SHP77 (cell line): Measurements from ENCODE around the gene SMAD6.

ENCODE experiments used
- DNase-seq, 2 experiments: peaks; one replicate each; lab custom pipeline; 2025; lab: John Stamatoyannopoulos, UW

SMAD6 gene

GRCh38 chr15:66775127-66776105, 73.4 kb downstream of the SMAD6 start:
- DNase-seq, result no peak

- DNase-seq, result no peak
These were observed 75.0 kb downstream of the SMAD6 start for GRCh38 chr15:66777054-66777453.

DNA sequence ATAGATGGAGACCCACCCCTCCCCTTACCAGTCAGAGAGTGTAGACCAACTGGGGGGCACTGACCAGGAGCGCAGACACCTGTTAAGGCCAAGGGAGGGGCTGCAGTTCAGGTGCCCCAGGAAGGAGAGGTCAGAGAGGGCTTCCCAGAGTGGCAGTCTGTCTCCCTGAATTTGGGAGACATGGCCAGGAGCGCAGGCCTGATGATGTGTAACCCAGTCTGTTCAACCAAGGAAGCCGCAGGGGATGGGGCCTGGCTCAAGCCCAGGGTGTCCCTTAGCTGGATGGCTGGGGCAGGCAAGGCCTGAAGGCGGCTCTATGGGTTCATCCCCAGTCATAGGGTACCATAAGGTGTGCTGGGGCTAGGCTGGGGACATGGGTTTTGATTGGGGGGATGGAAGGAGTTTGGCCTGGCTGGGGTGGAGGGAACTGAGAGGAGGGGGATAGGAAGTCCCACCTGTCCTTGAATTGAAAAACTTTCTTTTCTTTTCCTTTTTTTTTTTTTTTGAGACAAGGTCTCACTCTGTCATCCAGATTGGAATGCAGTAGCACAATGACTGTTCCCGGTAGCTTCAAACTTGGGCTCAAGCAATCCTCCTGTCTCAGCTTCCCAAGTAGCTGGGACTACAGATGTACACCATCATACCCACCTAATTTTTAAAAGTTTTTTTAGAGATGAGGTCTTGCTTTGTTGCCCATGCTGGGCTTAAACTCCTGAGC, 75.7 kb downstream of the SMAD6 start:
- DNase-seq, result no peak

DNA sequence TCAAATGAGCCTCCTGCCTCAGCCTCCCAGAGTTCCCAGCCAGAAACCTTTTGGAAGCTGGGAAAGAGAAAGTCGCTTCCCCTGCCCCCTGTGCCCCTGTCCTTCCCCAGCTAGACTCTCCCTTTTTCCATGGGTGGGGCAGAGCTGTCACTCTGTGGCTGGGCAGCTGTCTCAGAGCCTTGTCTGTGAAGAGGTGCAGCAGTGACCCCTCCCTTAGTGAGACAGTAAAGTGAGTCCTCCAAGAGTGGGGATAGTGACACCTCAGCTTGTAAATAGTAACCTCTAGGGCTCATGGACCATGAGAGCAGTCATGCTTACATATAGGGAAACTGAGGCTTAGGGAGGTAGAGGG, 76.3 kb downstream of the SMAD6 start:
- DNase-seq, result no peak

DNA sequence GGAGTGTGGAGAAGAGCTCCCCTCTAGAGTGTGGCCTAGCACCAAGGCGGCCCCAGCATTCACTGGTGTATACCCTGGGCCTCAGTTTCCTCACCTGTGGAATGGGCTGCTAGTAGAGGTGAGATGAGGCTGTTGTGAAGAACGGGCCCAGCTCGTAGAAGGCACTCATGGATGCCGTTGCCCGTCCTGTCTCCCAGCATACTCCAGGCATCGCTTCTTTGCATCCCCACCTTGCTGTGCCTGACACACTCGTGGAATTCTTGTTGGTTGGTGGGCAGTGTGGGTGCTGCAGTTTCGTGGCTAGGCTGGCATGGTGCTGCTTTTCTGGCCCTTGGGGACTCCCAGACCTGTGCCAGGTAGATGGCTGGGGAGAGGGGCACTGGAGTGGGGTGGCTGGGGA, 76.7 kb downstream of the SMAD6 start:
- no peak for DNase-seq

GRCh38 chr15:66779331-66780009, 77.4 kb downstream of the SMAD6 start:
- DNase-seq, result no peak

DNA sequence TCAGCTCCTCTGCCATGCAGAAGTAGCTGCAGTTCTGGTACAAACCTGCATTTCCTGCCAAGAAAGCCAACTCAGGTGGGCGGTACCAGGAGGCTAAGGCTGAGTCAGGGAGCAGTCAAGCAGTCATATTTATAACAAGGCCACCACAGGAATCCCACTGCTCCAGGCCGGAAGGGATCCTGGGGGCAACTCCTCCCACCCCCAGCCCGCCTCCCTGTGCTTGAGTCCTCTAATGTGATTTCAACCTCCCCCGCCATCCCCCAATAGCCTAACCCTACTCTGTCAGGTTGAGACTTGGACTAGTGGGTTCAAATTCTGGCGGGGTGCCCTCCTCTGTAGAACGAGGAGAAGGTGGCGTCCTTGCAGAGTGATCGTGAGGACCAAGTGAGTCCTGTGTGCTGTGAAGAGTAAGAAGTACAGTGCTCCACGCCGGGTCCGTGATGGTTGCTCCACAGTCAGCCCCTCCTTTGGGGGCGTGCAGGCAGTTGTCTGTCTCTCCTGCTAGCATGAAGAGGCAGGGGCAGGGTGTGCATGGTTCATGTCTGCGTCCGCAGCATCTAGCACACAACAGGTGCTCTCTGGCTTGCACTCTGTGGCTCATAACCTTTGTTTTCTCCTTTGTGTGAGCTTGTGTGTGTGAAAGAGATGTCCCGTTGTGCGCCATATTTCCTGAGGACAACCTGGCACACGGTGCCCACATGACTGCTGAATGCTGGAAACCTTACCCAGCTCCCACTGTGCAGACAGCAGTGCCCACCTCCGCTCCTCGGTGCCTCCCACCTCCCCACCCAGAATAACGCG, 78.3 kb downstream of the SMAD6 start:
- no peak for DNase-seq

DNA sequence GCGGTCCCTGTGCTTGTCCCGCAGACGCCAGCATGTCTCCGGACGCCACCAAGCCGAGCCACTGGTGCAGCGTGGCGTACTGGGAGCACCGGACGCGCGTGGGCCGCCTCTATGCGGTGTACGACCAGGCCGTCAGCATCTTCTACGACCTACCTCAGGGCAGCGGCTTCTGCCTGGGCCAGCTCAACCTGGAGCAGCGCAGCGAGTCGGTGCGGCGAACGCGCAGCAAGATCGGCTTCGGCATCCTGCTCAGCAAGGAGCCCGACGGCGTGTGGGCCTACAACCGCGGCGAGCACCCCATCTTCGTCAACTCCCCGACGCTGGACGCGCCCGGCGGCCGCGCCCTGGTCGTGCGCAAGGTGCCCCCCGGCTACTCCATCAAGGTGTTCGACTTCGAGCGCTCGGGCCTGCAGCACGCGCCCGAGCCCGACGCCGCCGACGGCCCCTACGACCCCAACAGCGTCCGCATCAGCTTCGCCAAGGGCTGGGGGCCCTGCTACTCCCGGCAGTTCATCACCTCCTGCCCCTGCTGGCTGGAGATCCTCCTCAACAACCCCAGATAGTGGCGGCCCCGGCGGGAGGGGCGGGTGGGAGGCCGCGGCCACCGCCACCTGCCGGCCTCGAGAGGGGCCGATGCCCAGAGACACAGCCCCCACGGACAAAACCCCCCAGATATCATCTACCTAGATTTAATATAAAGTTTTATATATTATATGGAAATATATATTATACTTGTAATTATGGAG, 79.1 kb downstream of the SMAD6 start:
- no peak for DNase-seq

GRCh38 chr15:66782785-66783184, 80.7 kb downstream of the SMAD6 start:
- no peak for DNase-seq

DNA sequence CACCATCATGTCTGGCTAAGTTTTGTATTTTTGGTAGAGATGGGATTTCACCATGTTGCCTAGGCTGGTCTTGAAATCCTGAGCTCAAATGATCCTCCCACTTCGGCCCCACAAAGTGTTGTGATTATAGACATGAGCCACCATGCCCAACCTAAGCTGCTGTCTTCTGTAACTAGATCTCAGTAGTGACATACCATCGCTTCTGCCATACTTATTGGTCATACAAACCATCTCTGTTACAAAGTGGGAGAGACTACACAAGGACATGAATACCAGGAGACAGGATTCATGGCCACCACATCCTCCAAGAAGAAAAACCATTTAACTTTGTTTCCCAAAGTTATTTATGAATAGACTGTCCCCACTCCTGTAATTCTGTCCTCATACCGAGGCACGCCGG, 81.3 kb downstream of the SMAD6 start:
- DNase-seq, result no peak

- DNase-seq, result no peak
These were observed 81.7 kb downstream of the SMAD6 start for GRCh38 chr15:66783725-66784124.

GRCh38 chr15:66784174-66784573, 82.1 kb downstream of the SMAD6 start:
- DNase-seq, result no peak

- DNase-seq, result no peak
These were observed 83.6 kb downstream of the SMAD6 start for GRCh38 chr15:66785637-66786036.

DNA sequence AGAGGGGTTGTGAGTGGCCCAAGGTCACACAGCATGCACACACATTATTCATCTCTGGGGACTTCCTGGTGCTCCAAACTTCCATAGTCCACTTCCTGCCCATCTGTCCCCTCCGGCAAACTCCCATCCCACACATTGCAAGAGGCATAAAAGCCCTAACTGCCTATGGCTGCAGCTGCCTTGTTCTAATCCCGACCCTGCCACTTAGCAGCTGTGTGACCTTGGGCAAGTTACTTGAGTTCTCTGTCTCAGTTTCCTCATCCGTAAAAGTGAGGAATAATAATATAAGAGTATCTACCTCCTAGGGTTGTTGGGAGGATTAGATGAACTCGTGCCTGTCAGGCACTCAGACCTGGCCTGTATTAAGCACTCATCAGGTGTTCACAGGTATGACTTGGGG, 84.2 kb downstream of the SMAD6 start:
- DNase-seq, result no peak

GRCh38 chr15:66786708-66787488, 84.9 kb downstream of the SMAD6 start:
- no peak for DNase-seq

- DNase-seq, result no peak
These were observed 85.4 kb downstream of the SMAD6 start for GRCh38 chr15:66787489-66787871.

DNA sequence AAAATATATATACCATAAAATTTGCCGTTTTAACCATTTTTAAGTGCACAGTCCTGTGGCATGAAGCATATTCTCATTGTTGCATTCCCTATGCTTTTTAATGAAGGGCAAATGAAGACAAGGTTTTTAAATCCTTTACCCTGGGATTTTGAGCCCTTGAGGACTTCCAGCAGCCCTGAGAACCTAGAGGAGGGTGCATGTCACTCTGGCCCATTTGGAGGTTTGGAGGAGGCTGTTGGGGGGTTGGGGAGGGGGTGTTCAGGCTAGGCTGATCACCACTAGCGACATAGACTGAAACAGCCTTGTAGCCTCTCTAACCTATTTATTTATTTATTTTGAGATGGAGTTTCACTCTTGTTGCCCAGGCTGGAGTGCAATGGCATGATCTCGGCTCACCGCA, 86.0 kb downstream of the SMAD6 start:
- no peak for DNase-seq

GRCh38 chr15:66789029-66790025, 87.3 kb downstream of the SMAD6 start:
- DNase-seq, result peak in 1 of 2 experiments; percentile 6

DNA sequence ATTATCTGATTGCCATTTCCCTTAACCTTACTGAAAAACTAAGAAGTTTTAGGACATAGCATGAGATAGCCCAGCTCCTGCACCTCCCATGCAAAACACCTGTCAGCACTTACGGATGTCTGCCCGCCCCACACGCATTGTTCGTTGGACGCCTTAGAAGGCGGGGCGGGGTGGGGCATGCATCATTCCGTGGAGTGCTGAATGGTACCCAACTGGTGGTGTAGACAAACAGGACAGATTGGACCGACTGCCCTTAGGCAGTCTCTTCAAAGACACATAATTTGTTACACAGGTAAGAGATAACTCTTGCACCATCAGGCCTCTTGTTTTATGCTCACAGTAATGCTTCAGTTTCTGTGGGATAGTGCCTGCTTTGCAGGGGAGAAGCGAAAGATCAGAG, 93.8 kb downstream of the SMAD6 start:
- DNase-seq, result no peak
